Suppressor macrophage treated with lipopolysaccharide for 1 hour (primary cell): ENCODE measurements around the gene MOK.
"Not testable (repeated sequence)": the region's sequence is repeated elsewhere in the genome, so short reads cannot be mapped to it uniquely, and the experiment has no call there.

ENCODE experiments used
- DNase-seq, 3 donors: peaks; one replicate each; pipeline ENCODE4 v3.0.0-alpha.2; 2020 to 2022

Gene MOK

GRCh38 chr14:102280376-102280962, 24.5 kb downstream of the MOK start:
- no peak for DNase-seq

- no peak for DNase-seq
These were observed 25.1 kb downstream of the MOK start for GRCh38 chr14:102279688-102280348.

- no peak for DNase-seq
These were observed 25.7 kb downstream of the MOK start for GRCh38 chr14:102279282-102279681.

- no peak for DNase-seq
These were observed 26.4 kb downstream of the MOK start for GRCh38 chr14:102278631-102278935.

GRCh38 chr14:102277874-102278630, 26.9 kb downstream of the MOK start:
- DNase-seq = no peak

GRCh38 chr14:102275866-102276265, 29.1 kb downstream of the MOK start:
- DNase-seq = peak in 2 of 3 donors; percentile 18 to 23

GRCh38 chr14:102272392-102272791, 32.6 kb downstream of the MOK start:
- peak; percentile 13 to 47 (median 37) for DNase-seq

GRCh38 chr14:102264775-102265174, 40.2 kb downstream of the MOK start:
- DNase-seq = no peak

- no peak for DNase-seq
These were observed 40.6 kb downstream of the MOK start for GRCh38 chr14:102264355-102264754.

- DNase-seq = no peak
These were observed 42.0 kb downstream of the MOK start for GRCh38 chr14:102262929-102263462.

GRCh38 chr14:102258136-102258535, 46.8 kb downstream of the MOK start:
- DNase-seq = no peak

GRCh38 chr14:102256716-102257115, 48.2 kb downstream of the MOK start:
- DNase-seq = no peak

- DNase-seq = peak in 2 of 3 donors; percentile 9 to 21
These were observed 49.4 kb downstream of the MOK start for GRCh38 chr14:102255401-102256190.

- no peak for DNase-seq
These were observed 51.8 kb downstream of the MOK start for GRCh38 chr14:102252834-102253801.

- no peak for DNase-seq
These were observed 53.8 kb downstream of the MOK start for GRCh38 chr14:102251161-102251560.

GRCh38 chr14:102250636-102251035, 54.3 kb downstream of the MOK start:
- no peak for DNase-seq

GRCh38 chr14:102249981-102250380, 55.0 kb downstream of the MOK start:
- no peak for DNase-seq

GRCh38 chr14:102249041-102249440, 55.9 kb downstream of the MOK start:
- no peak for DNase-seq

GRCh38 chr14:102248121-102248520, 56.8 kb downstream of the MOK start:
- no peak for DNase-seq

GRCh38 chr14:102246071-102246470, 58.9 kb downstream of the MOK start:
- DNase-seq = no peak

- DNase-seq = not testable (repeated sequence)
These were observed 61.2 kb downstream of the MOK start for GRCh38 chr14:102243795-102244194.

GRCh38 chr14:102241147-102241546, 63.8 kb downstream of the MOK start:
- no peak for DNase-seq
